NT2/D1 (cell line): ENCODE data around the gene CYP2B6.

ENCODE experiments used
- DNase-seq: peaks from one replicate; pipeline ENCODE4 v3.0.0-alpha.2; 2011; ENCODE audit warnings: low read depth, low spot score
- H3K27me3 ChIP-seq: 2 replicates; pipeline ENCODE4 v1.6.0; 2011; ENCODE audit warnings: mild to moderate bottlenecking; ENCODE audit not compliant: insufficient read length, insufficient read depth
- H3K36me3 ChIP-seq: 2 replicates; pipeline ENCODE4 v1.6.1; 2011; ENCODE audit warnings: mild to moderate bottlenecking, low read length, mixed read lengths; ENCODE audit not compliant: insufficient read depth, insufficient read length
- H3K4me1 ChIP-seq: 2 replicates; pipeline ENCODE4 v1.5.1; 2011; ENCODE audit not compliant: insufficient read depth, insufficient read length
- H3K4me3 ChIP-seq: 2 replicates; pipeline ENCODE4 v1.5.1; 2011; ENCODE audit warnings: low read depth; ENCODE audit not compliant: insufficient read length
- H3K9ac ChIP-seq: 2 replicates; pipeline ENCODE4 v1.6.0; 2011; ENCODE audit warnings: low read depth; ENCODE audit not compliant: insufficient read length
- H3K9me3 ChIP-seq: 2 replicates; pipeline ENCODE4 v1.5.1; 2011; ENCODE audit warnings: mild to moderate bottlenecking, low read length; ENCODE audit not compliant: insufficient read depth
- SUZ12 ChIP-seq: IDR thresholded peaks from 2 replicates; pipeline ENCODE4 v1.6.1; 2011; ENCODE audit not compliant: insufficient read length, insufficient read depth; ENCODE audit errors: extremely low read depth
- YY1 ChIP-seq: IDR thresholded peaks from 2 replicates; pipeline ENCODE4 v1.6.1; 2011; ENCODE audit not compliant: insufficient read length, insufficient read depth
- ZNF274 ChIP-seq: IDR thresholded peaks from 2 replicates; pipeline ENCODE4 v1.6.1; 2011; ENCODE audit warnings: mild to moderate bottlenecking, low read depth, low read length

The CYP2B6 gene

DNA sequence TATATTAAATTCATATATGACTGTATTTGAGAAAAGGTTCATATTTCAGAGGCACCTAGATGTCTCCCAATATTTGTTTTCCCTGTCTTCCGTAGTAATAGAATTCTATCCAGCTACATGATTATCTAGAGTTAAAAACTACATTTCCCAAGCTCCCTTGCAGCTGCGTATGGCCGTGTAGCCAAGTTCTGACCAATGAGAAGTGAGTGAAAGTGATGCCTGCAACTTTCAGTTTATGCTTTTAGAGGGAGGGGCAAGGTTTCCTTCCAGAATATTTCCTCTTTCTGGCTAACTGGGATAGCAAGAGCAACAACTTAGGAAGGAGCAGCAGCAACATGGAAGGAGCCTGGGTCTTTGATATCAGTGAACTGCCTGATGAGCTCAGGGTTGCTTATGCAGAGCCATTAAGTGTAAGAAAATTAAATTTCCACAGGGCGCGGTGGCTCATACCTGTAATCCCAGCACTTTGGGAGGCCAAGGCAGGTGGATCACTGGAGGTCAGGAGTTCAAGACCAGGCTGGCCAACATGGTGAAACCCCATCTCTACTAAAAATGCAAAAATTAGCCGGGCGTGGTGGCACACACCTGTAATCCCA lies 74.0 kb downstream of the CYP2B6 start:
- no peaks in the 10 kb centered on the region for H3K36me3 ChIP-seq
- no peaks in the 10 kb centered on the region for H3K9me3 ChIP-seq
- TF ChIP-seq SUZ12: no peak
- TF ChIP-seq YY1: no peak
- TF ChIP-seq ZNF274: no peak
- H3K9ac ChIP-seq: no peak overlapping the region
- H3K4me3 ChIP-seq: no peak overlapping the region
- no peaks in the 10 kb centered on the region for H3K4me1 ChIP-seq
- peak; percentile 3 for DNase-seq
- H3K27me3 ChIP-seq: no peaks in the 10 kb centered on the region
